NB4 (cell line): ENCODE measurements around the gene KRTAP5-4.
"Not testable (repeated sequence)": the region's sequence is repeated elsewhere in the genome, so short reads cannot be mapped to it uniquely, and the experiment has no call there.

Experiments used
- DNase-seq: peaks from one replicate; pipeline ENCODE4 v3.0.0; 2010; ENCODE audit warnings: low read depth
- H3K4me3 ChIP-seq: one replicate; pipeline ENCODE4 v1.5.1; 2011; ENCODE audit warnings: mild to moderate bottlenecking, low read depth, low read length, moderate library complexity
- MAX ChIP-seq: IDR thresholded peaks from 2 replicates; pipeline ENCODE4 v1.6.1; 2011; ENCODE audit warnings: low read depth, low read length
- MYC ChIP-seq: IDR thresholded peaks from 2 replicates; pipeline ENCODE4 v1.6.1; 2011; ENCODE audit warnings: low read depth, low read length
- POLR2A ChIP-seq: IDR thresholded peaks from 2 replicates; pipeline ENCODE4 v1.6.1; 2011; ENCODE audit warnings: mild to moderate bottlenecking; ENCODE audit not compliant: insufficient read length; ENCODE audit errors: extremely low read depth
- TF ChIP-seq, protein P1 (sequence below): IDR thresholded peaks from one replicate; pipeline ENCODE4 v1.5.1; 2012; ENCODE audit warnings: low read depth, low read length

The KRTAP5-4 gene

DNA sequence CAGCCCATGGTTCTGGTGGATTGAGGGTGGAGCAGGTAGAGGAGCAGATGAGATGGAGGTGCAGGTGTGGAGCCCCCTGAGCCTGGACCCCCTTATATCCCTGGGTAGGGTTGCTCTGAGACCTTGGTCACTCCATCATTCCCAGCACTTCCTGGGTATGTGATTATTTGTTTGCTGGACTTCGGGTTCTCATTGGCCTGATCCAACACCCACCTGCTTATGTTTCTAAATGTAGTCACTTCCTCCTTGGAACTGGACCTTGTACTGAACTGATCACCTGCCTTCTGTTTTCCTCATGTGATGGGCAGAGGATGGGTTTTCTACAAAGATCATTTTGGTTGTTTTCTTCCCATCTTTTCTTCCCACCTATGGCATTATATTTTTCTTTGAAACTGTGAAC is at the start of gene KRTAP5-4:
Gene KRTAP5-4, minus strand, starts transcription at position 53 of the 400 bp plus-strand sequence. Its CDS starts 45 bp downstream, at position 8.
- TF ChIP-seq, protein P1, sequence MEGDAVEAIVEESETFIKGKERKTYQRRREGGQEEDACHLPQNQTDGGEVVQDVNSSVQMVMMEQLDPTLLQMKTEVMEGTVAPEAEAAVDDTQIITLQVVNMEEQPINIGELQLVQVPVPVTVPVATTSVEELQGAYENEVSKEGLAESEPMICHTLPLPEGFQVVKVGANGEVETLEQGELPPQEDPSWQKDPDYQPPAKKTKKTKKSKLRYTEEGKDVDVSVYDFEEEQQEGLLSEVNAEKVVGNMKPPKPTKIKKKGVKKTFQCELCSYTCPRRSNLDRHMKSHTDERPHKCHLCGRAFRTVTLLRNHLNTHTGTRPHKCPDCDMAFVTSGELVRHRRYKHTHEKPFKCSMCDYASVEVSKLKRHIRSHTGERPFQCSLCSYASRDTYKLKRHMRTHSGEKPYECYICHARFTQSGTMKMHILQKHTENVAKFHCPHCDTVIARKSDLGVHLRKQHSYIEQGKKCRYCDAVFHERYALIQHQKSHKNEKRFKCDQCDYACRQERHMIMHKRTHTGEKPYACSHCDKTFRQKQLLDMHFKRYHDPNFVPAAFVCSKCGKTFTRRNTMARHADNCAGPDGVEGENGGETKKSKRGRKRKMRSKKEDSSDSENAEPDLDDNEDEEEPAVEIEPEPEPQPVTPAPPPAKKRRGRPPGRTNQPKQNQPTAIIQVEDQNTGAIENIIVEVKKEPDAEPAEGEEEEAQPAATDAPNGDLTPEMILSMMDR = no peak
- TF ChIP-seq MAX = no peak
- TF ChIP-seq POLR2A = no peak
- no peak for TF ChIP-seq MYC
- no peak within 1 kb of the TSS for H3K4me3 ChIP-seq
- DNase-seq = no peak

DNA sequence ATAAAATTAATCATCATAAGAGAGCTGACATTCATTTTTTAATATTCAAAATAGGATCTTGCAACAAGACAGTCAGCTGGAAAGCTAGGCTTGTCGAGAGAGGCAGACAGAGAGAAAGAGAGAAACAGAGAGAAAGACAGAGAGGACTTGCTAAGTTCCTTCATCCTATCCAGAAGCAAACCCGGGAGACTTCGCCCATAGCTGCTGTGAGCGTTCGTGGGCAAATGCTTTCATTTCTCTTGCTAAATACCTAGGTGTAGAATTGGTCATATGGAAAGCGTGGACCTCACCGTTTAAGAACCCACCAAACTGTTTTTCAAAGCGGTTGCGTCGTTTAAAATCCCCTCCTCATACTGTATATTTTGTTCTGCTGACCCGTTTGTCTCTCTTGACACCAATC is 49.7 kb upstream of the KRTAP5-4 start:
- no peak overlapping the region for H3K4me3 ChIP-seq
- TF ChIP-seq POLR2A = no peak
- DNase-seq = no peak

- no peak overlapping the region for H3K4me3 ChIP-seq
- TF ChIP-seq MAX = no peak
- TF ChIP-seq POLR2A = no peak
- TF ChIP-seq MYC = no peak
- TF ChIP-seq, protein P1 = no peak
- DNase-seq = no peak
Measured at GRCh38 chr11:1670905-1671371, 49.0 kb upstream of the KRTAP5-4 start.

DNA sequence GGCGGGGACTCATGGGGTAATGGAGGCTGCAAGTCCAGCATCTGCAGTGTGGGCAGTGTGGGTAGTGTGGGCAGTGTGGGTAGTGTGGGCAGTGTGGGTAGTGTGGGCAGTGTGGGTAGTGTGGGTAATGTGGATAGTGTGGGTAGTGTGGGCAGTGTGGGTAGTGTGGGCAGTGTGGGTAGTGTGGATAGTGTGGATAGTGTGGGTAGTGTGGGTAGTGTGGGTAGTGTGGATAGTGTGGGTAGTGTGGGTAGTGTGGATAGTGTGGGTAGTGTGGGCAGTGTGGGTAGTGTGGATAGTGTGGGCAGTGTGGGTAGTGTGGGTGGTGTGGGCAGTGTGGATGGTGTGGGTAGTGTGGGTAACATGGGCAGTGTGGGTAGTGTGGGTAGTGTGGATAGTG is 48.5 kb upstream of the KRTAP5-4 start:
- DNase-seq, H3K4me3 ChIP-seq: not testable (repeated sequence)

GRCh38 chr11:1669546-1670218 is 47.7 kb upstream of the KRTAP5-4 start:
- TF ChIP-seq POLR2A = no peak
- TF ChIP-seq, protein P1 = no peak
- TF ChIP-seq MAX = no peak
- no peak for TF ChIP-seq MYC
- H3K4me3 ChIP-seq = no peak overlapping the region
- DNase-seq = no peak

DNA sequence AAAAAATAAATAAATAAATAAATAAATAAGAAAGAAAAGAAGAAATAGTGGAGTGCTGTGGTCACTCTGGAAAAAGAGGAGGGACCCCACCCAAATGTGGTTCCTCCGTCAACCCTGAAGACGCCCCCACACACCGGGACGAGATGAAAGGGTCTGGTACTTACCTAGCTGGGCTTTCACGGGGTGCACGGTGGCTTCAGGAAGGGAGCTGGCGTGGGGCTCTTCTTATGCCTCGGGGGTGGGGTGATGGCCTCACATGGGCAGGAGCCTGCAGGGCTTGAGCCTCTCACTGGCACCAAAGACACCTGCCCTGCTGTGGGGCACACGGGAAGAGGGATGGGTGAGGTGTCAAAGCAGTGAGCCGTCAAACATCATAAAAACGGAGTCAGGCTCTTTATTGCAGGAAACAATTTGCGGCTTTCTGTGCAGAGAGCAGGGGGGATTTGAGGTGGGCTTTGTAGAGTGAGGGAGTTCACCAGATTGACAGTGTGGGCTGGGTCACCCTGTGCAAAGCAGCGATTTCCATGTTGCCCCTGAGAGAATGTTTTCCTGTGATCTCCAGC is 47.1 kb upstream of the KRTAP5-4 start:
- TF ChIP-seq POLR2A (no peak), MAX (no peak), MYC (no peak)
- TF ChIP-seq, protein P1 = no peak
- no peak overlapping the region for H3K4me3 ChIP-seq
- no peak for DNase-seq

DNA sequence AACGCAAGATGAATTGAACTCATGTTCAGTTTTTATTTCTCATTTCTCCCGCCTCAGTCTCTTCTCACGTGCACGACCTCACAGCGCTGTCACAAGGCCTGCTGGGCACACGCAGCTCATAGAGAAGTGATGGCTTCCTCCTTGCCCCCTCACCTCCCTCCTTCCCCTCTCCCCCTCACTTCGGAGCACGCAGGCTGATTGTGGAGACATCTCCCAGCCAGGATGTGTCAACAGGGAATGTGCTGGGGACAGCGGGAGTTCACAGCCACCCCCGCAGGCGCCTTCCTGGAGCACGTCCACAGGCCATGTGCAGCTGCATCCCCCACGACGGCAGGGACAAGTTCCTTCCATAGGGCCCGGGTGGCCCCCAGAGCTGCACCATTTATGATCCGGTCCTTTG is 46.0 kb upstream of the KRTAP5-4 start:
- no peak overlapping the region for H3K4me3 ChIP-seq
- DNase-seq = no peak
- TF ChIP-seq POLR2A = no peak
- TF ChIP-seq MAX = no peak
